Testis (tissue), 2 donors: ENCODE data around the gene MDM4.

Source experiments
- CTCF ChIP-seq, 3 experiments: fragments of 450-650 bp in 2 of 3; fragments of 200-600 bp in 1 of 3; sonication (generic) in 1 of 3; IDR thresholded peaks; one replicate each; pipeline ENCODE4 v1.5.1; 2016 to 2019; ENCODE audit warnings: antibody characterized with exemption in 3 of 3, mild to moderate bottlenecking in 2 of 3, moderate library complexity in 1 of 3
- POLR2A ChIP-seq: fragments of 450-650 bp; IDR thresholded peaks from one replicate; pipeline ENCODE4 v1.6.1; 2017; ENCODE audit warnings: antibody characterized with exemption, mild to moderate bottlenecking, moderate library complexity

- TF ChIP-seq CTCF (IDR thresholded peaks at IDR 0.05) (no peak), POLR2A (no peak)
These were observed 20.4 kb upstream of the MDM4 start for GRCh38 chr1:204495777-204496176.
